NCI-H146 (cell line): Measurements from ENCODE around the gene CFAP77.

Source experiments
- DNase-seq: peaks from one replicate; lab custom pipeline; 2025; lab: John Stamatoyannopoulos, UW

Gene CFAP77

GRCh38 chr9:132597073-132597775, 187.2 kb downstream of the CFAP77 start:
- no peak for DNase-seq

DNA sequence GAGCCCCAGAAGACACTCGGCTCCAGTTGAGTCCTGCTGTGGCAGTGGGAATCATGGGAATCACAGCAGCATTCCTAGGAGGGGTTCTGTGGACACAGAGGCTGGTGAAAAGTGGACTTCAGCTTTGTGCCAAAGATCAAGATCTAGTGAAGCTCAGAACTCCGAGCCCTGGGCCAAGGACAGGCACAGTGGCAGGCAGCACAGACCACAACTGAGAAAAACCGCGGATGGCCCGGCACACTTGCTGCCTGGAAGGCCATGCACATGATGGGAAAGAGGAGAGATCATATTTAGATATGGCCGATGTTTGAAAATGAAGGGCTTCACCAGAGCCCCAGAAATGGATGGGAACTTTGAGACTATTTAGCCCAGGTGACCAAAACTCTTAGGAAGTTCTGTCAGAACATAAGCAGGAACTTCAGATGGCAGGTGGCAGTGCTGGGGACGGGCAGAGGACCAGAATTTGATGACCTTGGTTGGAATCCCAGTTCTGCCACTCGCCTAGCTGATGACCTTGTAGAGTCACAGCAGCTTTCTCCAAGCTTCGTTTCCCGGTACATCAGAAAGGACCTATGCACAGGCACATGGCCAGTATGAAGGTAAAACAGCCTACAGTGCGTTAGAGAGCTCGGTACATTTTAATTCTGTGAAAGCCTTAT, 190.4 kb downstream of the CFAP77 start:
- DNase-seq: no peak

DNA sequence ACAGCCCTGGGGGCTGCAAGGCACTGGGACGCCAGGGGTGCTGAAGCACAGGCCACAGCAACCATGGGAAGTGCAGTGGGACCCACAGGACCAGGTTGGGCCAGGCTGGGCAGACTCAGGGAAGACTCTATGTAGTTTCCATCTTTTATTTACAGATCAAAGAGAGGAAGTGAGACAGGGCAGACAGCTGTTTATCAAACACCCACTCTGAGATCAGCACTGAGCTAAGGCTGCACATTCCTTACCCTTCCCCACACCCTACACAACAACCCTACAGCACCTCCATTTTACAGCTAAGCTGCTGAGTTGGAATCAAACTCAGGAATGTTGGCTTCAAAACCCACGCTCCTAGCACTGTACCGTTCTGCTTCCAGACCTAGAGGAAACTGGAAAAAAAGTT, 192.2 kb downstream of the CFAP77 start:
- no peak for DNase-seq

DNA sequence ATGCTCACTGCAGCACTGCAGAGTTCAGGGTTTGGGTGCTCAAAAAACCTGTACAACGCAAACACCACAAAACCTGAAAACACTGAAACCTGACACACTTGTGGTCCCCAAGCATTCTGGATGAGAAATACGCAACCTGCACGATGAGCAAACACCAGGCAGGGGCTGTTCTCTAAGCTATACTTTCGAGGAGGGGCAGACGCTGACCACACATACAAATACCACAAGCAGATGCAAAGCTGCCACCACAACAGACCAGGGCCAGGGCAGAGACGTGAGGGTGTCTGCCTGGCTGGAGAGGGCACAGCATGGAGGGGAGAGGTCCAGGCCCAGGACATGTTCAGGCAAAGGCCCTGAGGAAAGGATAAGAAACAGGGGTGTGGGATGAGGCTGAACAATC, 195.4 kb downstream of the CFAP77 start:
- no peak for DNase-seq

GRCh38 chr9:132606066-132606465, 196.1 kb downstream of the CFAP77 start:
- no peak for DNase-seq

GRCh38 chr9:132609184-132609583, 199.2 kb downstream of the CFAP77 start:
- DNase-seq: no peak

GRCh38 chr9:132609829-132610228, 199.8 kb downstream of the CFAP77 start:
- no peak for DNase-seq

GRCh38 chr9:132610661-132611060, 200.7 kb downstream of the CFAP77 start:
- no peak for DNase-seq

DNA sequence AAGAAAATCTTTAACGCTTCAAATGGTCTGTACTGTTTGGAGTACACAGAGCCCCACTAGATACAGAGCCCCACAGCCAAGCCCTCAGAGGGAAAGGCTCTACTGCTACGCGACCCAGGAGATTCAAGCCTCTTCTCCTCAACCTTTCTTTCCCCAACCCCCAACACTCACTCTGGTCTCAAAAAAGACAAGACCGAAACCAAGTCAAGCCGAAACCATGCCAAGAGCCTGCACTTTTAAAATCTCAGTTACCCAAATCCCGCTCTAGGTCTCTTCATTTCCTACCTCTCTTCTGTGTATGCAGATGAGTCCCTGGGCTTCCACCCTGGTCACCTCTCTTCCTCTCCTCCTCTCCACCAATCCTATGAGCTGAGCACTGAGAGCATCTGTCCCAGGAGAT, 204.3 kb downstream of the CFAP77 start:
- no peak for DNase-seq

DNA sequence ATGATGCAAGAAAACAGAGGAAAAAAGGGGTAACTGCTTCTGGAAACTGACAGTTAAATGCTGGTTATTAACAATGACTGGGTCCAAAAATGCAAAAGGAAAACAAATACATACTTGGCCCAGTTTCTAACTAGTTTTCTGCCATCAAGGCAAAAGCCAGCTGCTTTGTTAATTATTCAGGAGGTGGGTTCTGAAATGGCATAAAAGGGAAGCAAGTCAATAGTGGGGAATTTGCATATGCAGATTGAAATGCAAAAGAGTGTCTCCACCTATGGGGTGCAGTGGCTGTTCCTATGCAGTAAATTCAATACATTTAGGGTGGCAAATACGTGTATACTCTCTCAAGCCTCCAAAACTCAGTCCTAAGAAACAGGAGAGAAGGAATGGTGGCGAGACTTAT, 205.8 kb downstream of the CFAP77 start:
- no peak for DNase-seq

DNA sequence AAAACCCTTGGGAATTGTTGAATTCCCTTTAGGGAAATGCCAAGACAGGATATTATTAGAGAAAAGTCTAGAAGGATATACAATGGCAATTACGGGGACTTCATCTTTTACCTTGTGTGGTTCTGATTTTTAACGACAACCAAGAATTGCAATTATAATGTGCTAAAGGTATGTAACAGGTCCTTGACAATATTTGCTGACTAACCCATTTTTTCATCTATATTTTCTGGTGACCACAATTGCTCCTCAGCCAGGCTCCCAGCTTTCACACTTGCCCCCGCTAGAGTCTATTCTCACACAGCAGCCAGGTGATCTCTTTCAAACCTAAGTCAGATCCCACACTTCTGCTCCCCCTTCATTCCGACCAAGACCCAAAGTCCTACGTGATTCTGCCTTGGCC, 206.7 kb downstream of the CFAP77 start:
- DNase-seq: no peak

DNA sequence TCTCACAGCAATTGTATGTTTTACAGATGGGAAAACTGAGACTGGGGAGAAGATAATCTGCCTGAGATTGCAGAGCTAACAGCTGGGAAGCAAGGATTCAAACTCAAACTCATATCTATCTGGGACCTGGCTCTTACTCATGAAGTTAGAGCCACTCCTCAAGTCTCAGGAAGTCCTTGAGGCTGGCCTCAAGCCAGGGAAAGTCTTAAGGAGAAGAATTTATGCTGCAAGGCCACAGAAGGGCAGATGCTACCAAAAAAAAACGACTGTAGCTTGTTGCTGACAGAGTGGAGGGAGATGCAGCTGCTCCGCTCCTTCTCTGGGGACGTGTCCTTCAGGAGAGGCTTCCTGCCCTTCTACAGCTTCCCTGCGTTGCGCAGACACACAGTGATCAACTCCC, 212.1 kb downstream of the CFAP77 start:
- DNase-seq: no peak
